GM21576 (cell line): ENCODE results near the gene REXO1.
"Not testable (repeated sequence)": the region's sequence is repeated elsewhere in the genome, so short reads cannot be mapped to it uniquely, and the experiment has no call there.

Experiments used
- ATAC-seq: cut with Tn5 transposase; IDR thresholded peaks from one replicate; pipeline ENCODE4 v1.9.1; 2021; ENCODE audit warnings: mild to moderate bottlenecking, moderate library complexity; ENCODE audit not compliant: unreplicated experiment

REXO1 gene

DNA sequence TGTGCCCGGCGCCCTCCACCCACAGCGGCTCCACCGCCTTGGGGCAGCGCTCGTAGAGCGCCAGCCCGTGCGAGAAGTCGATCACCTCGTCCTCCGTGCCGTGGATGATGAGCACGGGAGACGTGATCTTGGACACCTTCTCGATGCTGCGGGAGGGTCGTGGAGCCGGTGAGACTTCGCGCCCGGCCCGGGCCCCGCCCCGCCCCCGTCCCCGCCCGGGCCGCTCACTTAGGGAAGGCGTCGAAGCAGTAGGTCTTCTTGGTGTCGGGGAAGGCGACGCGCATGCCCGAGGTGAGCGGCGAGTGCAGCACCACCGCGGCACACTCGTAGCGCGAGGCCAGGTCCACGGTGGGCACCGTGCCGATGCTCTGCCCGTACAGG lies 29.0 kb upstream of the REXO1 start:
- not testable (repeated sequence) for ATAC-seq

DNA sequence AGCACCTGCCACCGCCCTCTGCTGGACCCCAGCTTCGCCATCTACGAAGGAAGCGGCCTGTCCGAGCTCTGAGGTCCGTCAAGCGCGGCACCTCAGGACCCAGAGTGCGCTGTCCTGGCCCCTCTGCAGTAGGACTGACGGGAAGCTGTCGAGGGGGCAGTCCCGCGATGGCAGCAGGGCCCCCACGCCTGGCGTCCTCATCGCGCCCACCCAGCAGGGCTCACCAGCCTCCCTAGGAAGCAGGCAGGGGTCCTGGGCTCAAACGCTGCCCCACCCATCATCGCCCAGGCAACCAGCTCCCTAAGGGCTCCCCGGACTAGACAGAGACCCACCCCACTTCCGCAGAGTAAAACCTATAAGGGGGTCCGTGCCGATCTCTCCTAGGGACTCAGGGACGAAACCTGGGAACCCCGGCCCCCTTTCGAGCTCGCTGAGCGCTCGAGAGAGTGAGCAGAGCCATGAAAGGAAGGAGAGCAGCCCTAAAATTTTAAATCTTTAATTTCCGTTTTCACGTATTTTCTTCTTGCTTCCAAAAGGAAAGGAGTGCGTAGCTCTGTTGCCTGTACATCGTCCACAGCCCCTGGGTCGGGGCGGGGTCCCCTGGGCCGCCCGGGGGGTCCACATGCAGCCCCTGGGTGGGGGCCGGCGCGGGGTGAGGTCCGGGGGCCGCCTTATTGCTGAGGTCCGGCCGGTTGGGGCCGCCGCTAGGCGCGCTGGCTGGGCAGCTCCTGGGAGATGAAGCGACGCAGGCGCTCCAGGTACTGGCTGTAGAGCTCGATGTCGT lies 28.4 kb upstream of the REXO1 start:
- ATAC-seq: peak; percentile 27

DNA sequence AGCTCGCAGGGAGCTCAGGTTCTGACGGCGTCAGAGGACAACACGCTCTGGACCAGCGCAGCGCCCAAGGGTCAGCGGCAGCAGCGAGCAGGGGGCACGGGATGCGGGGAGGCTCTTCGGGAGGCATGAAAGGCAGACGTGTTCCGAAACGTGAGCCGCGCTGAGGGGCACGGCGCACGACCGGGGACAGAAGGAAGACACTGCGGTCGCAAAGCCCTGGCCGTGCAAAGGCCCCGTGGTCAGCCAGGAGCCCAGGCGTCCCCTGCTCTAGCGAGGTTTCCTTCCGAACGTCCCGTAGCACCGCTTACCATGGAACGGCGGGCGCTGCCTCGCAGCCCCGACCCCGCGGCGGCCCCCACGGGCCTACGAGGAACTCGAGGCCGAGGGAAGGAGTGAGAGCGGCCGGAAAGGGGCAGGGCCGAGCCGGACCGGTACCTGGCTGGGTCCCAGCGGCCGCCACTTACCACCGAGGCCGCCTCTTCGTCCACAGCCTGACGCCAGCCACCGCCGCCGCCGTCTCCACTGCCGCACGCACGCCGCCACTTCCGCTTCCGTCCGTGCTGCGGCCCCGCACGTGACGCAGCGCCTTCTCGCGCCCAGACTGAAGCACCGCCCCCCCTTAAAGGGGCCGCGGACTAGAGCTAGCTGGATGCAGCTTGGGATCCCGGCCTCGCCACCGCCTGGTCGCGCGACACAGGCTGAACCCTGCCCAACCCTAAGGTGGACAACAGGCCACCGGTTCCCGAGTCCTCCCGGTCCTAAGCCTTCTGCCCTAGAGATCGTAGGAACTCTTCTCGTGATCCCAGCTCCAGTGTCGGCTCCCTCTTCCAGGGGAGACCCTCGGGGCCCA lies 27.6 kb upstream of the REXO1 start:
- ATAC-seq: peak; percentile 90

DNA sequence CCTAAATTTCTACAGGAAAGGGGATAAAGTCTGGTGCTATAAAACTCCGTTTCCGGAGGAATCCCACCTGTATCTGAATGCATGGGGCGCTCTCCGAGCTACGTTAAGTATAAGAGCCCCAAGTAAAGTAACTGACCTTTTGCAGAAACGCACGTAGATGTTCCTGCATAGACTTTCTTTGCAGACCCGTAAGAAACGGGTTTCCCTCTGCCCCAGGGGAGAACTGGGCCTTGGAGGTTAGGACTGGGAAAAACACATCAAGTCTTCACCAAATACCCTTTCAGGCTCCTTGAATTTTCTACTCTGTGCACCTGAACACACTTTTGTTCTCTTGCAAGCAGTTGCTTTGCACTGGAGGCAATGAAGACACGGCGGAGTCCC lies 27.0 kb upstream of the REXO1 start:
- not testable (repeated sequence) for ATAC-seq

DNA sequence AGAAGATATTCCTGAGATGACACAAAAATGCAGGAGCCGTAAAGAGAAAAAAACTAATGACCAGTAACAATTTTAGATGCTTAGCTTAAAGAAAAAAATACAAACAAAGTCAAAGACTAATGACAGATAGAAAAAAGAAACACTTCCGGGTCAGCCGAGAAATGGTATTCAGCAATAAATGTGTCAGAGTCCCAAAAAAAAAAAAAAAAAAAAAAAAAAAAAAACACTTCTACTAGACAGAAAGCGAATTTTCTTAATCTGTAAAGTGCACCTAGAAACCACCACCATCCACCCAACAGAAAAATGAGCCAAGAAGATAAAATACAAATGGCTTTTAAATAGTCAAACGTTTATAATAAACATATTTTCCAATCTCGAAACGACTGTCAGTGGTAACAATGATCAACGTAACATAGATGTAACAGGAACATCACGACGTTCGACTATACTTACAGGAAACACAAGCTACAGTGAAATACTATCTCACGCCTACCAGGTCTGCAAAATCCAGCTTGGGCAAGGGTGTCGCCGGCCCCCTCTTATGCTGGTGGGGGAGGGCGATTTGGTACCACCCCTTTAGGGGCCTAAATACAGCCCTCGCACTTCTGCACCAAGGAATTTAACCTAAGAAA lies 26.4 kb upstream of the REXO1 start:
- ATAC-seq: no peak

DNA sequence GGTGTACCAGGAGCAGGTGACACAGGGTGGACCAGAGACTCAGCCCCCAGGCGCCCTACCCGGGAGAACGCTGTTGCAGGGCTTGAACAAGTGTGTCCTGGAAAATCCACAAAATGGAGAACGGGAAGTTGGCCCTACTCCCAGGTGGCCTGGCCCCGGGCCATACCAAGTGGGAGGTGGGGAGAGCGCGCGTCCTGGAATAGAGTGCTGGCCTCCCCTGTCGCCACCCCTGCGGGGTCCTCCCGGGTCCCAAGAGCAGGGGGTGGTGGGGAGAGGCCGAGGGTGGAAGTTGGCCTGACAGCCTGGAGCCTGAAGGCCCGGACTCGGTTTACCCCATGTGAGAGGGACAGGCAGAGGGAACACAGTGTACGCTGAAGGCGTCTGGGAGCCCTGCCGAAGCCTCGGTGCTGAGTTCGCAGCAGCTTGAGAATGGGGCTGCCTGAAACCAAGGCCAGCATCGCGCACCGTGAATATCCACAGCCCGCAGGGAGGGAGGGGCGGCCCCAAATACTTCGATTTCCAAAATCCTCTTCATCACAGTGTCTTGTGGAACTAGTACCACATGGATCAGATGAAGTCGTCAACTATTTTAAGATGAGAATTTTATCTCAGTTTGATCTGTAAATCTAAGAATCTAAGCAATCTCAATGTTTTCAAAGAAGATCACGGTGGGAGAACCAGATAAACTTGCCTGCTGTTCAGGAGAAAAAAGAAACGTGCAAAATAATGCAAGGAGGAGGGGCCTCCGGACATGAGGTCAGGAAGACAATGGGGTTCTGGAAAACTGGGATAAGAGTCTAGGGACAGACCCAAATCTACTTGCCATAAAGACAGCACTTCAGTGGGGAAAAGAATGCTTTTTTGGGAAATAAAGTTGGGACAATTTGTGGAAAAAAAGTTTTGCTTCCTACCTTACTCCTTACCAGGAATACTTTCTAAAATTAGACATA lies 25.5 kb upstream of the REXO1 start:
- no peak for ATAC-seq

DNA sequence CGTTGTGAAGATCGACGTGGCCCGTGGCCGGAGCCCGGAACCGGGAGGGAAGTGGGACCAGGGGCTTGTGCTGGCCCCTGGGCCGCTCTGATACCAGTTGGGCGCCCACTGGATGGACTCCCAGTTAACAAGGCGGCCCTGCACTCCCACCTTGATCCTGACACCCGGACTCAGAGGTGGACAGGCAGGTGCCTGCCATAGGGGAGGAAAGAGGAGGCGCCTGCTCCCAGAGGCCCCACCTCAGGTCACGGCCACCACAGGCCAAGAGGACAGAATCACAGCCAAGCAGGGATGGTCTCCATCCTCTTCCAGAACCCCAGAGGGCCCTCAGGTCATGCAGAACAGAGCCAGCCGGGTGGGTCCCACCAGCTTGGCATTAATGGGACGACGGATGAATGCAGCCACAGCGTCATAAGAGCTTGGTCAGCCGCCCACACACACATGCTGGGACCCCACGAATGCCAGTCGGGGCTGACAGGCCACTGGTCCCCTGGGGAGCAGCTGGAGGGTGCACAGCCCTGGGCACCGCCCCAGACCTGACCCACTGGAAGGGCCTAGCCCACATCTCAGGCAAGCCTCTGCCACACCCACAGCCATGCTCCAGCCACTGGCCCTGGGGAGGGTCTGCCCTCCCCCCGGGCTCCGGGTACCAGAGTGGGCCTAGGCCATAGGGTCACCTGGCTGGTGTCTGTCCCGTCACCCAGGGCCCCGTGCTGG lies 24.7 kb upstream of the REXO1 start:
- no peak for ATAC-seq

DNA sequence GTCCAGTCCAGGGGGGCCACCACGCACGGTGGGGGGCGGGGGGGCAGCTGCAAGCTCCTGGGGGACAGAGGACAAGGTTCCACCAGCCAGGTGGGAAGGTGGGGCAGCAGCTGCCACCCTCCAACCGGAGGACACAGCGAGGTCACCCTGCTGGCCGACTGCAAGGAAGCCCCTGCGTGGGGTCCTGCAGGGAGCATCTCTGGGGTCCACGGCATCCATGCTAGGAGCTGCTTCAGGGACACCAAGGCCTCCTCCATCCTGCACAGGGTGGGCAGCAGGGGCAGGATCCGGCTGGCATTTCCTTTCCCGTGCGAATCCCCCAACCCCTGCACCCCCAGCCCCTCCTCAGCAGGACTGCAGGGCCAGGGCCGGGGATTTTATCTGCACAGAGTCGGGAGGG lies 23.3 kb upstream of the REXO1 start:
- ATAC-seq: no peak

DNA sequence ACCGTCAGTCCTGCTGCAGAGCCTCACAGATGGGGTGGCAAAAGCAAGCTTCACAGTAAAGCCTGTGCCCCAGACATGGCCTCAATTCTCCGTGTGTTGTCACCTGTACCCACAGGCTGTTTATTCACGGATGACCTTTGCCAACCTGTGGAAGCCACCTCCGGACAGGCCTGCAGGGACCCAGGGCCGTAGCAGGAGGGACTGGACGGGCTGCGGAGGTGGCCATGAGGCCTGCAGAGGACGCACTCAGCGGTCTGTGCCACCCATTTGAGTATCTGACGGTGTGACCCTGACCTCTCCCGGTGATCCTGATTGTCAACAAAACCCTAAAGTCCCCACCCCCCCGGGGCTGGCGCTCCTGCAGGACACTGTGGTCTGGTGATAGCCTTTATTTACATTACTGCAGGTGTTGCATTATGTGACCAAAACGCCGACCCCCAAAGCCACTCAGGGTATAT lies 22.9 kb upstream of the REXO1 start:
- ATAC-seq: no peak

DNA sequence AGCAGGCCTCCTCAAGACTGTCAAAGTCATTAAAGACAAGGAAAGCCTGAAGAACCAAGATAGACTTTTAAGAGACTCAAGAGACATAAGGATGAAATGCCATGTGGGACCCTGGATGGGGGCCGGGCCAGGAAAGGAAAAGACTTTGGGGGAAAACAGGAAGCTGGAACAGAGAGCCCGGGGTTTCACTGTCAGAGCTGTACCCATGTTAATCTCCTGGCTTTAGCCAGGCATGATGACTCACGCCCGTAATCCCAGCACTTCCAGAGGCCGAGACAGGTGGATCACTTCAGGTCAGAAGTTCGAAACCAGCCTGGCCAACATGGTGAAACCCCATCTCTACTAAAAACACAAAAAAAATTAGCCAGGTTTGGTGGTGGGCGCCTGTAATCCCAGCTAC lies 20.7 kb upstream of the REXO1 start:
- ATAC-seq: no peak

DNA sequence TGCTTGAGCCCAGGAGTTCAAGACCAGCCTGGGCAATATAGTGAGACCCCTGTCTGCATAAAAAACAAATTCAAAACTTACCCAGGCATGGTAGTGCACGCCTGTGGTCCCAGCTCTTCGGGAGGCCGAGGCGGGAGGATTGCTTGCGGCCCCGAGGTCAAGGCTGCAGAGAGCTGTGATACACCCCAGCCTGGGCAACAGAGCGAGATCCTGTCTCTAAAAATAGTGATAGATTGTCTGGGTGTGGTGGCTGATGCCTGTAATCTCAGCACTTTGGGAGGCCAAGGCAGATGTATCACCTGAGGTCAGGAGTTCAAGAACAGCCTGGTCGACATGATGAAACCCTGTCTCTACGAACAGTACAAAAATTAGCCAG lies 19.1 kb upstream of the REXO1 start:
- no peak for ATAC-seq

DNA sequence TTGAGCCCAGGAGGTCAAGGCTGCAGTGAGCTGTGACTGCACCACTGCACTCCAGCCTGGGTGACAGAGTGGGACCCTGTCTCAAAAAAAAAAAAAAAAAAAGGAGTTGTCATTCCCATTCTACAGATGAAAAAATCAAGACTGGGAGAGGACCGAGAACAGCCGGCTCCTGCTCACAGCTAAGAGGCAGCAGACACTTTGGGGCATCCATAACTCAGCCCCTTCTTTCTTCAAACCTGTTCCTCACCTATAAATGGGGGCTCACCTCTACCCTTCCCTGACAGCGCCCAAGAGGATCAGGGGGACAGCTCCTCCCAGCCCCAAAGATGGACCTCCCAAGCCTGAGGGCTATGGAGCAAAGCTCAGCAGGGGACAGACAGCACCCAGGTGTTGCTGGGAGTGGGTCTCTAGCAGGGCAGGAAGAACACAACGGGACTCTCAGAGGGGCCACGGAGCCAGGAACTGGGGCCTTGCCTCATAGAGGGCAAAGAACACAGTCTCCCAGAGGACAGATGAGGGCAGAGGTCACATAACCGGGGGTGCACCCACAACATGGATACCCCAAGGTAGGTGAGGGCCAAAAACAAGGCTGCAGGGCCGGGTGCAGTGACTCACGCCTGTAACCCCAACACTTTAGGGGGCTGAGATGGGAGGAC lies 18.5 kb upstream of the REXO1 start:
- ATAC-seq: no peak

DNA sequence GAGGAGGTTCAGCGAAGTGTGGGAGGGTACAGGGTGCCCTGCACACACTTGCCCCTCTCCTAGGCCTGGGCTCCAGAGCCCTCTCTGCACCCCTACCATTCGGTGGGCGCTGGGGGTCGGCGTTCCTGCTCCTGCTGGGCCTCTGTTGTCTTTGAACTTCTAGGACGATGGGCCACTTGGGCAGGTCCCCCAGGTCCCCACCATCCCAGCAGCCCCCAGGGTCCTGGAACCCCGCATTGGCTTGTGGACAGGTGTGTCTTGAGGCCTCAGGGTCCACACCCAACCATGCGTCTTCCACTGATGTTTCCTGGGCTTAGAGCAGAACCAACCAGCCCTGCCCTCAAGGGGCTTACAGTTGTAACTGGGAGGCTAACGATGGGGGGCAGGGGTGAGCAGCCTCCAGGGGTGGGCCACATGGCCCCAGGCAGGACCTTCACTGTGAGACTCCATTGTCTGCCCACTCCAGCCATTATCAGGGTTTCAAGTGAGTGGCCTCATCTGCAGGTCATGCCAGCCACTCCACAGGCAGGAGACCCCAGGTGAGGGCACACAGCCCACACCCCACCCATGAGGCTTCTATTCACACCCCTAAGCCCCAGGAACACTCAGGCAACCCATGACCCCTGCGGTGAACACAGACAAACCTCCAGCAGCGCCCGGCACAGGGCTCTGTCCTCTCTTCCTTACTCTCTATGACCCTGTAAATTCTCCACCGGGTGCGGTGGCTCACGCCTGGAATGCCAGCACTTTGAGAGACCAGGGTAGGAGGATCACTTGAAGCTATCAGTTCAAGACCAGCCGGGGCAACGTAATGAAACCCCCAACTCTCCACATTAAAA lies 17.1 kb upstream of the REXO1 start:
- no peak for ATAC-seq

DNA sequence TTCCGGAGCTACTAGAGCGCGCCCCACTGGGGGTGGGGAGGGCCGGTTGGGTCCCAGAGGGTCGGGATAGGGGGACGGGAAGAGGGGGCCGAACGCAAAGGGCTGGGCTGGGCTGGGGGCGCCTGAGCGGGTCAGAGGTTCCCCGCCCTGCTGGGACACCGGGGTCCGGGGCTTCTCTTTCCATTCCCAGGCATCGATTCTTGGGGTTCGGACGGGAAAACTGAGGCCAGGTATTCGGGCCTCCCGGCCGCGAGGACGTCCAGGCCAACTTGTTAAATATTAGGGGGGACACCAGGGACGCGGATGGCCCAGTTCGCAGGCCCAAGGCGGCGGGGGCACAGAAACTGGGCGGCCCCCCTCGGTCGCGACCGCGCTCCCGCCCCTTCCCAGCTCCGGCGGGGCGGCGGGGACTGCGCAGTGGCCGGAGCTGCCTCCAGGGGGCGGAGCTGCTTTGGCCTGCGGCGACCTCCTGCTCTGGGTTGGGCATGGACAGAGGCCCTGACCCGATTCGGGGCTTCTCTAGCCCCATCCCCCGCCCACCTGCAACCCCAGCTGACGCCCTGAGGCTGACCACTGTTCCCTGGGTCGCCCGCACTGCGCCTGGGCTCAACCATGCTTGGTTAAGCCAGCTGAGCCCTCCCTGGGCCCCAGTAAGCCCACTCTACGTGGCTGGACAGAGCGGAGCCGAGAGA lies 16.3 kb upstream of the REXO1 start:
- no peak for ATAC-seq

DNA sequence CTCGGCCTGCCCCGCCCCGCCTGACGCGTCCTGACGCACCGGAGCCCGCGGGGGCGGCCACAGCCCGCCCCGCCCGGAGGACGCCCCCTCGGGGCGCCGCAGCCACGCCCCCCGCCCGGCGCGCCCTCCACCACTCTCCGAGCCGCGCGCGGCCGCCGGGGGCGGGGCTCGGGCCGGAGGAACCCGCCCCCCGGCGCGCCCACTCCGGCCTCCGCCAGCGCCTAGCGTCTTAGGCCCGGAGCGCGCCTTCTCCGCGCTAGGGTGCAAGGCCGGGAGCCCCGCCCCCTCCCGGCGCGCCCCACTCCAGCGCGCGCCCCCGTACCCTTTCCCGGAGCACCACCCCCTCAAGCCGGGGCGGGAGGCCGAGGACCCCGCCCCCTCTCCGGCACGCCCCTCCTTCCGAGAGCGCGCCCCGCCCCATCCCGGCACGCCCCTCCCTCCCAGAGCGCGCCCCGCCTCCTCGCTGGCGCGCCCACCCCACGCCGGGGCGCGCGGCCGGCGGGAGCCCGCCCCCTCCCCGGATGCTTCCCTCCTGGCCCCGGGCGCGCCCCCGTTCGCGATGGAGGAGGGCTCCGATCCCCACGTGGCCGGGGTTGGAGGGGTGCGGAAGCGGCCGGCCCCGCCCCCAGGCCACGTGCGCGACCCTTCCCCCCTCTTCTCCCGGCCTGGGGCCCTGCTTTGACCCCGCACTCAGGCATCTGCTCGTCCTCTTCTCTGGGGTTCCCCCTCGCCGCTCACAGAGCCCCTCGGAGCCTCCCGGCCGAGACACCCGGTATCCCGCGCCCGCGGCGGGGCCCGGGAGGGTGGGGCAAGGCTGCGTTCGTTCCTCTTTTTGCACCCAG lies 15.6 kb upstream of the REXO1 start:
- peak; percentile 48 for ATAC-seq

DNA sequence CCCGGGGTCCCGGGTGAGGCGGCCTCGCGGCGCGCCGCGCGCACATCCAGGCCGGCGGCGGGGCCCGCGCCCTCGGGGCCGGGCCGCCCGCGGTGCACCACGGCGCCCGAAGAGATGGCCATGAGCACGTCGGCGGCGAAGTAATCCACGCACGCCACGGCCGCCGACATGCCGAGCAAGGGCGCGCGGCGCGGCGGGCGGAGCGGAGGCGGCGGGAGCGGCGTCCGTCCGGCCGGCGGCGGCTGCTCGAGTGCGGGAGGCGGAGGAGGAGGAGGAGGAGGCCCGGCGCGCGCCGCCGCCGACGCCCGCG lies 15.0 kb upstream of the REXO1 start, which contains the start of gene KLF16:
KLF16 (minus strand) TSS at position 252 of the 310 bp plus-strand sequence; CDS start at position 170, 82 bp downstream.
- no peak for ATAC-seq
